HL-60 (cell line): Measurements from ENCODE around the gene LRFN2.

Experiments
- DNase-seq, 2 experiments: peaks; one replicate each; pipeline ENCODE4 v3.0.0-alpha.2; 2010 to 2020; ENCODE audit warnings: low read depth in 1 of 2, low spot score in 1 of 2
- H3K27ac ChIP-seq: fragments of 250-450 bp; sonication (Bioruptor Pico); replicated peaks from 2 replicates; pipeline ENCODE4 v1.5.1; 2020; ENCODE audit warnings: mild to moderate bottlenecking, moderate library complexity
- H3K27me3 ChIP-seq: fragments of 250-450 bp; sonication (Bioruptor Pico); 2 replicates; pipeline ENCODE4 v1.5.1; 2021; ENCODE audit warnings: mild to moderate bottlenecking, moderate library complexity; ENCODE audit not compliant: insufficient read depth, poor library complexity, severe bottlenecking
- H3K4me3 ChIP-seq: replicated peaks from 2 replicates; pipeline ENCODE4 v1.5.1; 2011; ENCODE audit warnings: mild to moderate bottlenecking, control low read depth, low read length; ENCODE audit not compliant: insufficient read depth
- CTCF ChIP-seq: IDR thresholded peaks from one replicate; pipeline ENCODE4 v1.5.1; 2011; ENCODE audit warnings: low read length, control low read depth, inconsistent platforms; ENCODE audit not compliant: insufficient read depth
- GABPA ChIP-seq: IDR thresholded peaks from 2 replicates; pipeline ENCODE4 v1.6.1; 2012; ENCODE audit warnings: low read depth
- POLR2AphosphoS5 ChIP-seq: IDR thresholded peaks from 2 replicates; pipeline ENCODE4 v1.6.1; 2012; ENCODE audit warnings: low read depth
- REST ChIP-seq: IDR thresholded peaks from 2 replicates; pipeline ENCODE4 v1.6.1; 2012; ENCODE audit warnings: low read depth; ENCODE audit not compliant: insufficient replicate concordance
- SPI1 ChIP-seq: IDR thresholded peaks from 2 replicates; pipeline ENCODE4 v1.6.1; 2012; ENCODE audit warnings: low read depth, mild to moderate bottlenecking, borderline replicate concordance

The LRFN2 gene

GRCh38 chr6:40387871-40388264, 199.3 kb downstream of the LRFN2 start:
- Histone ChIP-seq H3K4me3 (no peak overlapping the region), H3K27ac (no peak overlapping the region), H3K27me3 (no peaks in the 10 kb centered on the region)
- no peak for DNase-seq
- TF ChIP-seq SPI1: no peak
- TF ChIP-seq REST: no peak
- no peak for TF ChIP-seq CTCF
- no peak for TF ChIP-seq POLR2AphosphoS5
- TF ChIP-seq GABPA: no peak

- TF ChIP-seq GABPA: no peak
- TF ChIP-seq SPI1: no peak
- no peak for TF ChIP-seq REST
- TF ChIP-seq CTCF: no peak
- no peak for TF ChIP-seq POLR2AphosphoS5
- no peaks in the 10 kb centered on the region for H3K27me3 ChIP-seq
- H3K27ac ChIP-seq: no peak overlapping the region
- no peak overlapping the region for H3K4me3 ChIP-seq
- no peak for DNase-seq
Observed at GRCh38 chr6:40387127-40387870, 199.9 kb downstream of the LRFN2 start.

GRCh38 chr6:40386200-40386599, 201.0 kb downstream of the LRFN2 start:
- no peak for DNase-seq
- Histone ChIP-seq H3K27ac (no peak overlapping the region), H3K4me3 (no peak overlapping the region), H3K27me3 (no peaks in the 10 kb centered on the region)
- TF ChIP-seq SPI1 (no peak), GABPA (no peak), CTCF (no peak), POLR2AphosphoS5 (no peak), REST (no peak)
